NCI-H526 treated with DMSO at 0.1 percent for 48 hours (cell line): Measurements from ENCODE around the gene NMRK2.
"Not testable (repeated sequence)": the region's sequence is repeated elsewhere in the genome, so short reads cannot be mapped to it uniquely, and the experiment has no call there.

Experiments
- DNase-seq: peaks from one replicate; lab custom pipeline; 2025; lab: John Stamatoyannopoulos, UW

The NMRK2 gene

DNA sequence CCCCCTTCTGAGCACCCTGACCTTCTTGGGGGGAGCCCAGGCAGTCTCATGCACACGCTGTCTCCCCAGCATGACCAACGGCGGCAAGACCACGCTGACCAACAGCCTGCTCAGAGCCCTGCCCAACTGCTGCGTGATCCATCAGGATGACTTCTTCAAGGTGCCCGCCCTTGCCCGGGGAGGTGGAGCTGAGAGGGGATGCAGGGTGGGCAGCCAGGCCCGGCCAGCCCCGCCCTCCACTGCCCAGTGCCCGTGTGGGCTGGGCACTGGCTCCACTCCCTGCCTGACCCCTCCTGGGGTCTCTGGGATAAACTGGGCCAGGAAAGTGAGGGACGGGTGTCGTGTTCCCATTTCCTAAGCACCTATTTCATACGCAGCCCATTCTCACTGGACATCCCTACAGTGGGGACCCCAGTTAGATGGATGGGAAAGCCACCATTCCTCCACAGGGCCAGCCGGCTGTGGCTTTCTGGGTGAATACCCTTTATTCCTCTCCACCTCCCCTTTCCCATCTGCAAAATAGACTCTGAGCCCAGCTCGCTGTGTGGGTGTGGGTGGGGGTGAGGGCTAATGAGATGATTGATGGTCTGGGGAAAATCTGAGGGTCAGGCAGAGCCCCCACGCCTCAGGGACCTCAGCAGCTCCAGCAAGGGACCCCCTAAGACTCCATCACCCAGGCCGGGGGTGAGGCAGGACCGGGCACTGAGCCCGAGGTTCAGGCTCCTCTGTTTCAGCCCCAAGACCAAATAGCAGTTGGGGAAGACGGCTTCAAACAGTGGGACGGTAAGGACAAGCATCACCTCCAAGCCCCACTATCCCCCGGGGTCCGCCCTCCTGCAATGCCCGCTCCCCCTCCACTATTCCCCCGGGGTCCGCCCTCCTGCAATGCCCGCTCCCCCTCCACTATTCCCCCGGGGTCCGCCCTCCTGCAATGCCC lies 3.9 kb downstream of the NMRK2 start:
- DNase-seq, result no peak

DNA sequence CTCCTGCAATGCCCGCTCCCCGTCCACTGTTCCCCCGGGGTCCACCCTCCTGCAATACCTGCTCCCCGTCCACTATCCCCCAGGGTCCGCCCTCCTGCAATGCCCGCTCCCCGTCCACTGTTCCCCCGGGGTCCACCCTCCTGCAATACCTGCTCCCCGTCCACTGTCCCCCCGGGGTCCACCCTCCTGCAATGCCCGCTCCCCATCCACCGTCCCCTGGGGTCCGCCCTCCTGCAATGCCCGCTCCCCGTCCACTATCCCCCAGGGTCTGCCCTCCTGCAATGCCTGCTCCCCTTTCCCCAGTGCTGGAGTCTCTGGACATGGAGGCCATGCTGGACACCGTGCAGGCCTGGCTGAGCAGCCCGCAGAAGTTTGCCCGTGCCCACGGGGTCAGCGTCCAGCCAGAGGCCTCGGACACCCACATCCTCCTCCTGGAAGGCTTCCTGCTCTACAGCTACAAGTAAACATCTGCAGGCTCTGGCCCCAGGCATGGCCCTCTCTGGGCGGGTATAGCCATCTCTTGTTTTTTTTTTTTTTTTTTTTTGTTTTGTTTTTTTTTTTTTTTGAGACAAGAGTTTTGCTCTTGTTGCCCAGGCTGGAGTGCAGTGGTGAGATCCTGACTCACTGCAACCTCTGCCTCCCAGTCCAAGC lies 5.6 kb downstream of the NMRK2 start:
- DNase-seq, result not testable (repeated sequence)

DNA sequence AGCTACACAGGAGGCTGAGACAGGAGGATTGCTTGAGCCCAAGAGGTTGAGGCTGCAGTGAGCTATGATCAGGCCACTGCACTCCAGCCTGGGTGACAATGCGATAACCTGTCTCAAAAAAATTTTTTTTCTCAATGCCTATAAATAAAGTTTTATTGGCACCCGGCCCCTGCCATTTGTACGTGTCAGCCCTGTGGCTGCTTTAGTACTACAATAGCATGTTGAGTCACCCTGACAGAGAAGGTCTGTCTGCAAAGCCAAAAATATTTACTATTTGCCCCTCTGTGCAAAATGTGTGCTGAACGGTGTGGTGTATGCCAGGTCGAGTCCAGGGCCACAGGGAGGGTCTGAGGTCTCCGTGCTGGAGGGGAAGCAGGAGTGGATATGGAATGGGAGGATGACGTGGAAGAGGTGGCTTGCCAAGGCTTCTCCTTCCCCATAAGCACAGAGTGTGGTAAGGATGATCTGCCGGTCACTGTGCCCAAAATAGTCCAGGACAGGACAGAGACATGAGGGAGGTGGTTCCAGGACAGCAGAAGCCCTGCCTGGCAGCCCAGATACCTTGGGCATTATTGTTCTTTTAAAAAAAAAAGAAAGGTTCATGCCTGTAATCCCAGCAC lies 10.0 kb downstream of the NMRK2 start:
- no peak for DNase-seq

DNA sequence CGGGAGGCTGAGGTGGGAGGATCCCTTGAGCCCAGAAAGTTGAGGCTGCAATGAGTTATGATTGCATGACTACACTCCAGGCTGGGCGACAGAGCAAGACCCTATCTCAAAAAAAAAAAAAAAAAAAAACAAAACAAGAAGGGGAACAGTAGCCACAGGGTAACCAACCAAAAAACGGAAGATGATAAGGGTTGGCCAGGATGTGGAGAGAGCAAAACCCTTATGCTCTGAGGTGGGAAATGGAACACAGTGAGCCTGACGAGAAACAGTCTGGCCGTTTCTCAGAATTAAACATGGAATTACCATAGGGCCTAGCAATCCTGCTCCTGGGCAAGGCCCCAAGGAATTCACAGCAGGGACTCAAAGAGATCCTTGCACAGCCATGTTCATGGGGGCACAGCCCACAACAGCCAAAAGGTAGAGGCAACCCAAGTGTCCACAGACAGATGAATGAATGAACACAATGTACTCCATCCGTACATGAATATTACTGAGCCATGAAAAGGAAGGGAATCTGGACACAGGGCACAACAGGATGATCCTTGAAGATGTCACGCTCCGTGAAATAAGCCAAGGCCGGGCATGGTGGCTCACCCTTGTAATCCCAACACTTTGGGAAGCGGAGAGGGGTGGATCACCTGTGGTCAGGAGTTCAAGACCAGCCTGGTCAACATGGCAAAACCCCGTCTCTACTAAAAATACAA lies 11.3 kb downstream of the NMRK2 start:
- DNase-seq, result no peak

DNA sequence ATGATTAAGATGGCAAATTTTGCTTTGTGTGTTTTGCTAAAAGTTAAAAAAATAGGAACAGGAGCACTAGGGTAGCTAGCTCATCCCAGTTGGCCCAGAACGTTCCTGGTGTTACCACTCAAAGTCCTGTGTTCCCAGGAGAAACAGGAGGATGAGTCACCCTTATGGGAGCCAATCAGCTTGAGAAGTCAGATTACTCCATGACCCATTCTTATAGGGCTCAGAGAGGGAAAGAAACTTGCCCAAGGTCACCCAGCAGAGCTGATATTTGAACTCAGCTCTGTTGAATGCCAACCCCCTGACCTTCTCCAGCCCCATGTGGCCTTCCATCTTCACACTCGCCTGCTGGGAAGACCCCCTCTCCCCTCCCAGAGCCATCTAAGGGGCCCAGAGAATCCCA lies 13.0 kb downstream of the NMRK2 start:
- no peak for DNase-seq

DNA sequence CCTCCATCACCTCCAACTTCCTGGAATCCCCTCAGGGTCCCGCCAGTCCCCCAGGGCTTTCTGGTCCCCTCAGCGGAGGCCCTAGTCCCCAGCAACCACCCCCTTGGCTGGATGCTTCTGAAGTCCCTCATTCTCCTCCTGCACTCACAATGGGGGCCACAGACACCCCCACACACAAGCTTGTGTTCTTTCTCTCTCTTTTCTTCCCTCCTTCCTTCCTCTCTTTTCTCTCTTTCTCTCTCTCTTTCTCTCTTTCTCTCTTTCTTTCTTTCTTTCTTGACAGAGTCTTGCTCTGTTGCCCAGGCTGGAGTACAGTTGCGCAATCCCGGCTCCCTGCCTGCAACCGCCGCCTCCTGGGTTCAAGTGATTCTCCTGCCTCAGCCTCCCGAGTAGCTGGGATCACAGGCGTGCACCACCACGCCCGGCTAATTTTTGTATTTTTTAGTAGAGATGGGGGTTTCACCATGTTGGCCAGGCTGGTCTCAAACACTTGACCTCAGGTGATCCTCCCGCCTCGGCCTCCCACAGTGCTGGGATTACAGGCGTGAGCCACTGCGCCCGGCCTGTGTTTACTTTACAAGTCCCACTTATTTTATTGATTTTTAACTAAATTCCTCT lies 14.6 kb downstream of the NMRK2 start:
- DNase-seq, result not testable (repeated sequence)

DNA sequence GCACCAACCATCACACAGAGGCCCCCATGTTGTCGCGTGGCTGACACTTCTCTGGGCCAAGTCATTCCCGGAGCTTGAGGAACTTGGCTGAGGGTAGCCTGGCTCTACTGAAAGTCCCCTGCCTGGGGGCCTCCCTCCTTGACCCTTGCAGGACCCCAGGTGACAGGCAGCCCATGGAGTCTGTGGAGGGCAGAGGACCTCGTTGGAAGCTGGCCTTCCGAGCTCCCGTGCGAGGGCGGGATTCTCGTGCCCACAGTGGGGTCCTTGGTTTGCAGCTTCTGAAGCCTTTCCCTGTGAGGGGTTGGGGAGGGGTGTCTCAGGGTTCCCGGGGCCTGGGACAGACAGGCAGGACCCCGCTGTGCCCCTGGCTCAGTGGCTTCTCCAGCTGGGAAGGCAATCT lies 16.4 kb downstream of the NMRK2 start:
- DNase-seq, result no peak

DNA sequence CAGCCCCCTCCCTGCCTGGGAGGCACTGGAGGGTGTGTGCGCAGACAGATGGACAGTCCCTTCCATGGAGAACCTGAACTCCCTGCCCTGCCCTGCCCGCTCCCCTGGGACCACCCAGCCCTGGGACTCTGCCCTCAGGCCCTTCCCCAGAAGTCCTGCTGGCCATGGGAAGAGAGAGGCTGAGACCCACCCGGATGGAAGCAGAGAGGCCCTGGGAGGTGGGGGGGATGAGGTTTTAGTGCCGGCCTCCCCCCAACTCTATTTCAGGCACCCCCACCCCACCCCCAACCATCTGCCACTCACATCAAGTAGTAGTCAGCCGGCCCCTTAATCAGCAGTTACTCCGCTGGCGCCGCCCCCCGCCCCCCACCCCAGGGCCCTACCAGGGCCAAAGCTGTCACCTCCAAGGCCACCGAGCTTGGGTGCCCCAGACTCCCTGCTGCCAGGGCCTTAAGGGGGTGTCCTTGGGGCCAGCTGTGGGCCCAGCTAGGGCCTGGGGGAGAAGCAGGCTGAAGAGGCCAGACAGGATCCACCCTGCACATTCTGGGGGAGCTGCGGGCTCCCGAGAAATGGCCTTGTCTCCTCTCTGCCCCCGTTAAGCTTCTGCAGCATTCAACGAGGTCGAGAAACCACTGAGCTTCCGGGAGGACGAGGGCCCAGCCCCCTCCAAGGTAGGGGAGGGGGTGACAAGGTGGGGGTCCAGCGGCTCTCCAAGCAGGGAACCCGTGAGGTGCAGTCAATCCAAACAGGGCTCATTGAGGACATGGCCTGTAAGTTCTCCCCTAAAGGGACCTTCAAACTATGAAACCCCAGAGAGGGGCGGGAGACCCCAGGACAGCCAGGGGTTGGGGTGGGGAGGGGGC lies 17.4 kb downstream of the NMRK2 start:
- no peak for DNase-seq

DNA sequence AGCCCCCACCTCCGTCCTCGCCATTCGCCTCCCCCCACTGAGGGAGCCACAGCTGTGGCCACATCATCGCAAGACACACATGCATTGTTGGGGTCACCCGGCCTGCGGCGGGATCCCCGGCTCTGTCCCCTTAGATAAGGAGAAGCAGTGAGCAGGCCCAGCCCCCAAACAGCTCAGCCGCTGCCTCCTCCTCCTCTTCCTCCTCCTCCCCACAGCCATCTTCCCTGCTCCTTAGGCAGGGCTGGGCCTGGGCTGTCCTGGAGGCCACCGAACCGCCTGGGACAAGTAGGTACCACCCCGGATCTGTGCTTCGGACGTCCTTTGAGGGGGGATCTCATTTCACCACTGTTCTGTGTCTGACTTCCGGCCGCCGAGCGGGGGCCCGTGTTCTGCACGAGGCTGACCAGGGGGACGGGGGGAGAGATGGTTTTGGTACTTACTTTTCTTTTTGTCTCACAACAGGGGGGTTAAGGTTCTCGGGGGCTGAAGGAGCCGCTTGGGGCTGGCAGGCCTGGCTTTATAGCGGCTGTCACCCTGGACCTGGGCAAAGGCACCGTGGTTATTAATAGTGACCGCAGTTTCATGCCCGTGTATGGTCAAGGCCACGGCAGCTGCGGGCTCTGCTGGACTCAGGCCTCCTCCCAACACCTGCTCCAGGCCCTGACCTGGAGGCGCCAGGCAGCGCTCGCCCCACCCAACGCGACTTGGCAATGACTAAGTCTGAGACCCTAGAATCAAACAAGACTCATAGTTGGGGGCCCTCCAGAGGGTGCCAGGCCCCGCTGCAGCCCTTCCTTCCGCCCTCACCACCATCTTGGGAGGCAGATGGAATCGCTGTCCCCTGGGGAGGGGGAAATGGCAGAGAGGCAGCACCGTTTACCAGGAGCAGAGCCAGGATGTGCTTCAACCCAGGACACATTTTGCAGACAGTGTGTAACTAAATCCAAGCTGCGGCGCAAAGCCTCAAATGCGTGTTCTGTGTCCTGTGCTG lies 18.3 kb downstream of the NMRK2 start:
- no peak for DNase-seq

DNA sequence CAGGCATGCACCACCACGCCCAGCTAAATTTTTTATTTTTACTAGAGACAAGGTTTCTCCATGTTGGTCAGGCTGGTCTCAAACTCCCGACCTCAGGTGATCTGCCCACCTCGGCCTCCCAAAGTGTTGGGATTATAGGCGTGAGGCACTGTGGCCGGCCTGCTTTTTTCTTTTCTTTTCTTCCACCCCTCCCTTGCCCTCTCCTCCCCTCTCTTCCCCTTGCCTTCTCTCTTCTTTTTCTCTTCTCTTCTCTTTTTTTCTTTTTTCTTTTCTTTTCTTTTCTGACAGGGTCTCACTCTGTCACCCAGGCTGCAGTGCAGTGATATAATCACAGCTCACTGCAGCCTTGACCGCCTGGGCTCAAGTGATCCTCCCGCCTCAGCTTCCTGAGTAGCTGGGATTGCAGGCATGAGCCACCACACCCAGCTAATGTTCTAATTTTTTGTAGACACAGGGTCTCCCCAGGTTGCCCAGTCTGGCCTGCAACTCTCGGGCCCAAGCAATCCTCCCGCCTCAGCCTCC lies 19.9 kb downstream of the NMRK2 start:
- not testable (repeated sequence) for DNase-seq

DNA sequence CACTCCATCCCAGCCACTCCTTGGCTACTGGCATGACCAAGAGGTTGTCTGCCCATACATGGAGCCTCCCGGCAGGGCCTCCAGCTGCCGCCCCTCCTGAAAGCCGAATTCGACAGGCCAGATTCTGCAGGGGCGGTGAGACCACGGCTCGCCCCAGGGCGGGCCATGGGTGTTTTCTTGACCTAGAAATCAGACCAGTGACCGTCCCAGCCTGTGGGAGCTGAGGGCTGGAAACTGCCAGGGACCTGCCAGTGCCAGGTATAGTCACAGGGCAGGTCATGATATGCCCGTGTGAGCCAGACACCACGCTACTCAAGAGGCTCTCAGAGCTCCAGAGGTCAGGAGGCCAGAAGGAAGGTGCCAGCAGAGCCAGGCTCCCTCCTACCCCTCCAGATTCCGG lies 21.2 kb downstream of the NMRK2 start:
- no peak for DNase-seq

DNA sequence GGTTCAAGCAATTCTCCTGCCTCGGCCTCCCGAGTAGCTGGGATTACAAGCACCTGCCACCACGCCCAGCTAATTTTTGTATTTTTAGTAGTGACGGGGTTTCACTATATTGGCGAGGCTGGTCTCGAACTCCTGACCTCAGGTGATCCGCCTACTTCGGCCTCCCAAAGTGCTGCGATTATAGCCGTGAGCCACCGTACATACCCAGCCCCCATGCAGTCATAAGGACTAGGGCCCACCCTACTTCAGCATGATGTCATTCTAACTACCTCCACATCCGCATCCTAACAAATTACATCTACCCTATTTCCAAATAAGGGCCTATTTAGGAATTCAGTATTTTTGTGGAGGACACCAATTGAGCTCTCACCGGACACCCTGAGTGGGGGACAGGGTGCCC lies 22.4 kb downstream of the NMRK2 start:
- DNase-seq, result not testable (repeated sequence)

DNA sequence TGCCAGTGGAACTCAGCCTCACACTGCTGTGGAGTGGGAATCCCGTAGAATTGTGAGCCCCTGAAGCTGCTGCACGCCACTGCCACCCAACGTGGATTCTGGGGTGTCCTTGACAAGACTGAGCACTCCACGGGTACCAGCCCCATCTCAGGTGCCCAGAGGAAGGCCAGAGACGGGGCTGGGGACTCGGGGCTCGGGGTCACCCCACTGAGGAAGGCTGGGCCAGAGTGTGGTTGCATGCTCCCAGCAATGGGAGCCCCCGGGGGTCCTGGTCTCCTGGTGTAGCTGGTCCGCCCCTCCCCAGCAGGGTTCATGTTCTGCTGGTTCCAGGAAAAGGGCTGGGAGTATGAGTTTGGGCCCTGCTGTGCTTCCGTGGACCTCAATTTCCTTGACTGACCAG lies 22.8 kb downstream of the NMRK2 start:
- DNase-seq, result no peak

DNA sequence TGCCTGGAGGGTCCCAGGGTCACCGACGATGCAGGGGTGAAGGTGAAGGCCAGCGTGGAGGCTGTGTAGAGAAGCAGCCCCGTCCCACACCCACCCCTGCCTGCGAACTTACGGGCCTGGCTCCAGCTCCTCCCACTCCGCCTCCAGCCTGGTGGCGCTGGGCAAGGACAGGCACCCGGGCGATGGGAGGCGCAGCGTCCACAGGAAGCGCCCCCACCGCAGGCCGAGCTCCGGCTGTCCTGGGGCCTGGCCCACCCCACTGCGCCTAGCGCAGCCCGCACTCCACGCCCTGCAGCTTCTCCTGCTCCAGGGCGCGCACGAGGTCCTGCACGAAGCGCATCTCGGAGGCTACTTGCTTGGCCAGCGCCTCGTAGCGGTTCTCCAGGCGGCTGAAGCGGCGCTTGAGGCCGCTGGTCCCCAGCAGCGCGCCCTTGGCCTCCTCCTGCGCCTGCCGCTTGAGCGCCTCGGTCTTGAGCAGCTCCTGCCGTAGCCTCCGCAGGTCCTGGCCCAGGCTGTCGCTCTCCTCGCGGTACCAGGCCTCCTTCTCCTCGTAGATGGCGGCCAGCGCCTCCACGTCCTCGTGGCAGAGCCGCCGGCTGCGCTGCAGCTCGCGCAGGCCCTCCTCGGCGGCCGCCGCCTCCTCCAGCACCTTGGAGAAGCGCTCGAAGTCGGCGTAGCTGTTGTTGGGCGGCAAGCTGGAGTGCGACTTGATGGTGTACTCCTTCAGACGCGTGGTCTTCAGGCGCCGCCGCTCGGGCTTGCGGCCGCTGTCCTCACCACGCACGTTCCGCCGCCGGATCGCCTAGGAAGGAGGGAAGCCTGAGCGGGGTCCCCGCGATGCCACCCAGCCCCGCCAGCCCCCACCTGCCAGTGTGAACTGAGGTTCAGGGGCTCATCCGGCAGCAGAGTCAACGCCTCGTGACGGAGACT lies 26.2 kb downstream of the NMRK2 start:
- no peak for DNase-seq

DNA sequence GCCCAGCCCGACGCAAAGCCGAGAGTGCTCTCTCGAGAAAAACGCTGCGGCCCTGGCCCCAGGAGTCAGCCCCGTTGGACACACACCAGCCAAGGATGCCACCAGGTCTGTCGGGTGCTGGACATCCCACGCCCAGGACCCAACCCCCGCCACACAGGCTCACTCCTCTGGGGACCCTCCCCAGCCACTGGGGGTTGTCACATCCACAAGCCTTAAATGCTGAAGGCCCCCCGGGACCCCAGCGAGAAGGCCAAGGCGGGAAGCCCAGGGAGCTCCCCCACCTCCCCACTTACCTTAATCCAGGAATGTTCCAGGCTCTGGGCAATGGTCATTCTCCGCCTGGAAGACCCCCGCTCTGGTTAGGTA lies 26.9 kb downstream of the NMRK2 start:
- DNase-seq, result no peak

DNA sequence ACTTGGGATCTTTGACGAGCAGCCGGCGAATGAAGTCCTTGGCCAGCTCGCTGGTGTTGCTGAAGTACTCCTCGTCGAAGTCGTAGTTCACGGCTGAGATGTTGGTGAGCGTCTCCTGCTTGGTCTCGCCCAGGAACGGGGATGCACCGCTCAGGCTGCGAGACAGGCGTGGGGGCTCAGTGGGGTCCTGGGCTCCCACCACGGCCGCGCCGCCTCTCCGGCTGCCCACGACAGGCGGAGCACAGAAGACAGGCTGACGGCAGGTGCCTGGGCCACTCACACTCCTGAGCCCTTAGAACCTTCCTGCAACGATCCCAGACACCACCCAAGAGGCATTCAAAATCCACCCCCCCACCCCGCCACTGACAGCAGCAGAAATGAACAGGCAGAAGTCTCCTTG lies 28.1 kb downstream of the NMRK2 start:
- no peak for DNase-seq

DNA sequence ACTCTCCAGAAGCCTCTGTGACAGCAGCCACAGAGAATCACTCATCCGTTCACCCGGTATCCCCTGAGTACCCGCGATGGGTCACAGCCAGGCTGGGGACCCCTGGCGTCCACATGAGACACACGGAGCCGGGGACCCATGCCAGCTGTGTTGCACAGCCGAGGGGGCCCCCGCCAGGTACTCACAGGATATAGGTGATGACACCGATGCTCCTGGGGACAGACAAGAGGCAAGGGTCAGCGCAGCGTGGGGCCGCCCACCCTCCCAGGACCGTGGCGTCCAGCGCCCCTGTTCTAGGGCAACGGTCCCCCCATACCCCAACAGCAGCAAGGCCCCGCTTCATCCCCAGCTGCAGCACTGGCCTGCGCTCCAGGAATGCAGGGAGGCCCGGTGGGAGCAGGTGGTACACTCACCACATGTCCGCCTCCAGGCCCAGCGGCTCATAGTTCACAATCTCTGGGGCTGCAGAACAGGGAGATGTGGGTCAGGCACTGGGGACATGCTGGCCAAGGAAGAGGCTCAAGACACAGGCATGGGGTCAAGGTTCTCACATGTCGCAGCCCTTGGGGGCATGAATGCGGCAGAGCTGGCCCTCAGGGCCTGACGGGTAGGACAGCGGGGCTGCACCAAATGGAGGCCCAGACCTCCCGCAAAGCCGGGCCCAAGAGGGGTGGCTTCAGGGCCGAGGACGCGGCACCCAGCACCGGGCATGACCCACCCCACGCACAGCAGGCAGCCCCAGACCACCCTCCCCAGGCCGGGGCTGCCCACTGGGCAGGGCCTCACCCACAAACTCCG lies 30.8 kb downstream of the NMRK2 start:
- DNase-seq, result no peak
